Astrocyte of the spinal cord (primary cell): ENCODE measurements around the gene SPIN1.

Experiments
- DNase-seq: peaks from one replicate; pipeline ENCODE4 v3.0.0; 2011; ENCODE audit warnings: low read depth, low spot score
- H3K4me3 ChIP-seq: 2 replicates; pipeline ENCODE4 v1.5.1; 2011; ENCODE audit warnings: low read depth, mild to moderate bottlenecking, low read length, moderate library complexity
- CTCF ChIP-seq: IDR thresholded peaks from 2 replicates; pipeline ENCODE4 v1.5.1; 2012; ENCODE audit warnings: low read depth, mild to moderate bottlenecking, low read length, inconsistent platforms
- in situ Hi-C: cut with HindIII; loops from 2 replicates; pipeline ENCODE4 v1.10.0; 2017; ENCODE audit warnings: low sequenced_read_pairs

Gene SPIN1

DNA sequence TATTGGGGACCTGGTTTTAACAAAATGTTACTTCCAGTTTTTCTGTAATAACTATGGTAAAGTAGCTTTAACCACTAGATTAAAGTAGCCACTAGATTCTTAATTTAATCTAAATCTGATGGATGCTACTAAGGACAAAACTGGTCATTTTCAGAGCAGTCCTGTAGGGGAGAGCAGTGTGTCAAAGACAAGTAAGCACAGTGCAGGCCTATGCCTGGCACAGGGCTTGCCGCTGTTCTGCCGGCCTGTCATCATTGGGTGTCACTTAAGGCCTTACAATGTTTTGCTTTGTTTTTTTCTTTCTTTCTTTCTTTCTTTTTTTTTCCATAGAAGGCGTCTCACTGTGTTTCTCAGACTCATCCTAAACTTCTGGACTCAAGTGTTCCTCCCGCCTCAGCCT, 93.7 kb downstream of the SPIN1 start:
- TF ChIP-seq CTCF = no peak
- DNase-seq = no peak
- H3K4me3 ChIP-seq = no peak overlapping the region
- in situ Hi-C loops = no loop called here

- H3K4me3 ChIP-seq = no peak overlapping the region
- no peak for TF ChIP-seq CTCF
- in situ Hi-C loops = no loop called here
- DNase-seq = no peak
Observed at GRCh38 chr9:88488166-88488565, 99.9 kb downstream of the SPIN1 start.

DNA sequence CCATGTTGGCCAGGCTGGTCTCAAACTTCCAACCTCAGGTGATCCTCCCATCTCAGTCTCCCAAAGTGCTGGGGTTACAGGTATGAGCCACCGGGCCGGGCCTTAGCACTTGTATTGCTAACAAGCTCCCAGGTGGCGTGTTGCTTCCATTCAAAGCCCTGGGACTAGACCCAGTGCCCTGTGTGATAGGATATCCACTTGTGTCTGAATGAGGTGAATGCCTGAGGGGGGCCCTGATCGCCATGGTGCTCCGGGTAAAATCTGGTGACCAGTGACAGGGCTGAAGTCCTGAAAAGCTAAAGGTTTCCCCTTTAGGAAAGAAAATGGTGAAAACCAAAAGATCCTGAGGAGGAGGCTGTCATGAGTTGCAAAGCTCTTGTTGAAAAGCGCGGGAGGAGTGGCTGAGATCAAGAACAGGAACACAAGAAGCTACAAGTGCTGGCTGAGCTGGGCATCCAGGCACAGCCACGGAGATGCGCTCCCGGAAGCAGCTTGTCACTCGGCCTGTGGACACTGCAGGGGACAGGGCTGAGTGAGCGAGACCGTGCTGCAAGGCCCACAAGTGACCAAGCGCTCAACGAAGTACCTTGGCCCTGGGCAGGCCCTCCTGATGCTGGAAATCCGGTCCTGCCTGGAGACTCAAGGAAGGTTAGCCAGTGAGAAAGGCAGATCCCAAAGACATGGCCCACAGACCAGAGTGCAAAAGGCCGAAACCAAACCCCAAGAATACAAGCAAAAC, 106.9 kb downstream of the SPIN1 start:
- TF ChIP-seq CTCF = no peak
- DNase-seq = no peak
- H3K4me3 ChIP-seq = no peak overlapping the region
- in situ Hi-C loops = no loop called here

- no peak overlapping the region for H3K4me3 ChIP-seq
- TF ChIP-seq CTCF = no peak
- in situ Hi-C loops = no loop called here
- DNase-seq = no peak
Observed at GRCh38 chr9:88497224-88497623, 109.0 kb downstream of the SPIN1 start.

GRCh38 chr9:88498880-88499279, 110.6 kb downstream of the SPIN1 start:
- in situ Hi-C loops = no loop called here
- TF ChIP-seq CTCF = no peak
- H3K4me3 ChIP-seq = no peak overlapping the region
- DNase-seq = no peak

GRCh38 chr9:88501086-88501485, 112.8 kb downstream of the SPIN1 start:
- no peak for TF ChIP-seq CTCF
- in situ Hi-C loops = no loop called here
- H3K4me3 ChIP-seq = no peak overlapping the region
- no peak for DNase-seq
